Psoas muscle (tissue), 8 donors: ENCODE measurements around the gene EVPLL. TPM values are rescaled to one million over a fixed set of nuclear protein-coding genes. Genes with fewer than 3 reads are reported as not detected.
"Not testable (repeated sequence)": the region's sequence is repeated elsewhere in the genome, so short reads cannot be mapped to it uniquely, and the experiment has no call there.

Experiments used
- ATAC-seq, 4 donors: fragments of 200-7000 bp; cut with Tn5 transposase; one replicate each; pipeline ENCODE4 v1.9.1; 2020; ENCODE audit warnings: moderate library complexity in 3 of 4, mild to moderate bottlenecking in 2 of 4
- DNase-seq, 2 donors: peaks; one replicate each; pipeline ENCODE4 v3.0.0-alpha.2; 2020
- H3K27ac ChIP-seq: fragments of 200-600 bp; one replicate; pipeline ENCODE4 v1.8.0; 2022
- H3K27me3 ChIP-seq, 3 donors: fragments of 200-600 bp in 1 of 3; one replicate each; pipeline versions ENCODE4 v1.6.1 to v1.8.0; 2013 to 2022; ENCODE audit warnings: low read length in 2 of 3, mild to moderate bottlenecking in 2 of 3, moderate library complexity in 1 of 3; ENCODE audit not compliant: insufficient read depth in 3 of 3
- H3K36me3 ChIP-seq, 2 donors: fragments of 200-600 bp in 1 of 2; one replicate each; pipeline versions ENCODE4 v1.6.1 to v1.8.0; 2013 to 2022; ENCODE audit warnings: low read depth in 1 of 2, mild to moderate bottlenecking in 1 of 2, moderate library complexity in 1 of 2; ENCODE audit not compliant: insufficient read depth in 1 of 2
- H3K4me1 ChIP-seq: fragments of 200-600 bp; one replicate; pipeline ENCODE4 v1.8.0; 2022
- H3K4me3 ChIP-seq: fragments of 200-600 bp; one replicate; pipeline ENCODE4 v1.8.0; 2022; ENCODE audit warnings: mild to moderate bottlenecking
- H3K9me3 ChIP-seq: fragments of 200-600 bp; one replicate; pipeline ENCODE4 v1.8.0; 2022
- CTCF ChIP-seq: fragments of 200-600 bp; IDR thresholded peaks from one replicate; pipeline ENCODE4 v1.8.0; 2022; ENCODE audit warnings: antibody characterized with exemption
- WGBS, 3 donors: extraction: QIAGEN DNeasy Blood & Tissue Kit; methylation state at CpG; one replicate each; pipeline versions ENCODE4 v1.1.6 to v1.1.7; 2013; 5-methylcytosine and 5-hydroxymethylcytosine counted together
- intact Hi-C, 2 donors: fragments of 100-400 bp; cut with DNase I; formaldehyde crosslinking; loops; one replicate each; pipeline versions ENCODE4 v1.11.0 to v1.14.2; 2022
- long read RNA-seq, 2 donors: library from polyadenylated mRNA; unstranded; transcript quantifications; one replicate each; pipeline ENCODE4 v2.0.0, GENCODE V29; 2021
- polyA plus RNA-seq, 3 donors: library from polyadenylated mRNA; stranded (reverse); fragments of 200-250 nt; gene quantifications; one replicate each; pipeline ENCODE4 v1.2.3, GENCODE V29; 2013
- total RNA-seq, 4 donors: library from RNA; stranded (reverse); fragmentation: NEBNext Ultra II Directional in 2 of 4; extraction: Animal tissue kit (Norgen Biotek cat#: 25700) in 2 of 4; gene quantifications; one replicate each; pipeline versions ENCODE4 v1.2.1 to v1.2.4, GENCODE V29; 2021 to 2023
- donor health status: healthy with polysubstance abuse.
- donor health status: DM: no; HTN: no; CAD: no; lungs with moderate emphysema.
- donor health status: Bipolar disorder and iron deficiency.
- donor health status: healthy.
- donor health status: DM: yes; HTN: yes; CAD: no.
- donor health status: DM: no; HTN: no; CAD: no.
- donor health status: DM: no; HTN: no; CAD: no.
- donor health status: DM: yes; HTN: yes; CAD: no.

EVPLL gene
- total RNA-seq = not detected
- under 1 TPM in 1 of 3 donors, not detected in 2; 0.03 TPM for polyA plus RNA-seq
- long read RNA-seq, donor 1 = 0 reads
- long read RNA-seq, donor 2 = 0 reads

GRCh38 chr17:18377437-18378204, at the start of gene EVPLL:
EVPLL (plus strand) TSS chr17:18377778; CDS start chr17:18380938, 3,160 bp downstream.
- Histone ChIP-seq H3K9me3 (no peaks in the 10 kb centered on the region), H3K36me3 (no peaks in the 10 kb centered on the region), H3K27ac (no peak within 1 kb of the TSS), H3K4me3 (no peak within 1 kb of the TSS), H3K27me3 (peaks cover 0 to 17% (median 3%) of the 10 kb centered on the region in 3 donors), H3K4me1 (no peaks in the 10 kb centered on the region)
- peak in 1 of 2 donors; percentile 60 for DNase-seq
- no peak for TF ChIP-seq CTCF
- 73 to 83% (median 77%) methylated on average over 17 to 20 of the region's 20 CpGs for WGBS, 3 donors
- intact Hi-C loops = no loop called here
- peak in 2 of 4 donors; percentile 15 to 37 for ATAC-seq

DNA sequence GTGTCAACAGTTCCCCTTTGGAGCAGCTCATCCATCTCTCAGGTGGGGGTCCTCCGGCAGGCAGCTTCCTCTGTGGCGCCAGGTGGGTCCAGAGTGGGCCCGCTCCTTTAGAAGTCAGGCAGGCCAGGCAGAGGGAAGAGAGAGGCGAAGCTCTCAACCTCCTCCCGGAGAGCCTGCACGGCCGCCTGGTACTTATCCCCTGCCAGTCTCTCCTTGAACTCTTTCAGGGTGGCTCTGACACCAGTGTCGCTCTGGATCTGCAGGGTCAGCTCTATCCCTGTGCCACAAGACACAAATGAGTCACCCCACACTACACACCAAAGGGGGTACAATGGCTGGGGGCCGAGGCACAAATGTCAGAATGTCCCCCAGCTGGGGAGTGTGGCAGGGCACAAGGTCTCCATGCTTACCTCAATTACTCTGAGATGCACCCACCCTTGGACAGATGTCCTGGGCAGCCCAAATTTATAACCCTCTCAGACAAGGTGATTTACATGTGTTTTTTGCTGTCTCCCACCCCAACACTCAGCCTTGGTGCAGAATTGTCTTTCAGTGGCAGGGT, 48.9 kb upstream of the EVPLL start:
- 83 to 93% (median 93%) methylated on average over 9 of the region's 9 CpGs for WGBS, 3 donors
- Histone ChIP-seq H3K36me3 (peaks cover 6 to 97% of the 10 kb centered on the region in 2 donors), H3K27me3 (no peaks in the 10 kb centered on the region), H3K4me3 (no peak overlapping the region), H3K9me3 (no peaks in the 10 kb centered on the region), H3K4me1 (no peaks in the 10 kb centered on the region), H3K27ac (no peak overlapping the region)
- intact Hi-C loops = no loop called here
- no peak for TF ChIP-seq CTCF
- no peak for ATAC-seq
- no peak for DNase-seq

- no peaks in the 10 kb centered on the region for H3K27me3 ChIP-seq
- no peak for TF ChIP-seq CTCF
- H3K4me3 ChIP-seq = no peak overlapping the region
- H3K27ac ChIP-seq = no peak overlapping the region
- intact Hi-C loops = no loop called here
- WGBS, 3 donors = 88 to 91% (median 88%) methylated on average over 9 of the region's 9 CpGs
- ATAC-seq (no peak), DNase-seq (no peak)
- H3K36me3 ChIP-seq = peaks cover 6 to 97% of the 10 kb centered on the region in 2 donors
- H3K9me3 ChIP-seq = no peaks in the 10 kb centered on the region
- no peaks in the 10 kb centered on the region for H3K4me1 ChIP-seq
These were observed 45.7 kb upstream of the EVPLL start for GRCh38 chr17:18331879-18332278.

DNA sequence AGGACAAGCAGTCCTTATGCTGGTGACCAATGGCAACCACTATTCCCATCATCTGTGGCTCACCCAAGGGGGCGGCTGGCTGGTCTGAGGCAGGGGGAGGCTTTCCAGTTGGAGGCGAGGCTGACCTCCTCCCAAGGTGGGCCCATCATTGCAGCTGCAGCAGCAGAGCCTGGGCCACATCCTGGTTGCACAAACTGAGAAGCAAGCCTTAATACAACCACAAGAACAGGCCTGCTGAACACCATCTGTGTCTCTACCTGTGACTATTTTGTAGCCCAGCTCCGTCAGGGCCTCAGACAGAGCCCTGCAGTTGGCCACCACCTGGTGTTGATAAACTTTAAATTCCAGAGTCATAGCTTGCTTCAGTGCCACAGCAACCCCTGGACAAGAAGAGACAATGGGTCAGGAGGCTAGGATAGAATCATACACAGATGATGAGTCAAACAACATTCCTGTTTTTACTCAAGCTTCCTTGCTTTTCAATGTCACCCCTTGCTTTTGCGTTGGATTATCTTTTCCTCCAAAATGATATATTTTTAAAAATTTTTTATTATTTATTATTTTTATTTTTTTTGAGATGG, 44.6 kb upstream of the EVPLL start:
- Histone ChIP-seq H3K36me3 (peaks cover 2 to 91% of the 10 kb centered on the region in 2 donors), H3K27ac (no peak overlapping the region), H3K9me3 (no peaks in the 10 kb centered on the region), H3K4me3 (no peak overlapping the region), H3K4me1 (no peaks in the 10 kb centered on the region), H3K27me3 (no peaks in the 10 kb centered on the region)
- no peak for TF ChIP-seq CTCF
- DNase-seq = no peak
- ATAC-seq = no peak
- intact Hi-C loops = no loop called here
- 72 to 97% (median 91%) methylated on average over 4 of the region's 4 CpGs for WGBS, 3 donors

DNA sequence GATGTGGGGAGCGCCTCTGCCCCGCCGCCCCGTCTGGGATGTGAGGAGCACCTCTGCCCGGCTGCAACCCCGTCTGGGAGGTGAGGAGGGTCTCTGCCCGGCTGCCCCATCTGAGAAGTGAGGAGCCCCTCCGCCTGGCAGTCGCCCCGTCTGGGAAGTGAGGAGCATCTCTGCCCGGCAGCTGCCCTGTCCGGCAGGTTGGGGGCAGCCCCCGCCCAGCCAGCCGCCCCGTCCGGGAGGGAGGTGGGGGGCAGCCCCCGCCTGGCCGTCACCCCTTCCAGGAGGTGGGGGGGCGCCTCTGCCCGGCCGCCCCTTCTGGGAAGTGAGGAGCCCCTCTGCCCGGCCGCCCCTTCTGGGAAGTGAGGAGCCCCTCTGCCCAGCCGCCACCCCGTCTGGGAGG, 39.4 kb upstream of the EVPLL start:
- H3K4me1 ChIP-seq, intact Hi-C loops, H3K9me3 ChIP-seq, H3K27ac ChIP-seq, ATAC-seq, DNase-seq, H3K27me3 ChIP-seq, H3K4me3 ChIP-seq: not testable (repeated sequence)
- H3K36me3 ChIP-seq = peaks cover 3 to 83% of the 10 kb centered on the region in 2 donors
- 92 to 96% (median 95%) methylated on average over 19 to 25 of the region's 25 CpGs for WGBS, 3 donors
